Measurements from ENCODE around the gene ZNF609. TPM values are rescaled to one million over a fixed set of nuclear protein-coding genes. Genes with fewer than 3 reads are reported as not detected.

The ZNF609 gene
- total RNA-seq, 1 donor from 2014 or later, result 41.2 TPM

DNA sequence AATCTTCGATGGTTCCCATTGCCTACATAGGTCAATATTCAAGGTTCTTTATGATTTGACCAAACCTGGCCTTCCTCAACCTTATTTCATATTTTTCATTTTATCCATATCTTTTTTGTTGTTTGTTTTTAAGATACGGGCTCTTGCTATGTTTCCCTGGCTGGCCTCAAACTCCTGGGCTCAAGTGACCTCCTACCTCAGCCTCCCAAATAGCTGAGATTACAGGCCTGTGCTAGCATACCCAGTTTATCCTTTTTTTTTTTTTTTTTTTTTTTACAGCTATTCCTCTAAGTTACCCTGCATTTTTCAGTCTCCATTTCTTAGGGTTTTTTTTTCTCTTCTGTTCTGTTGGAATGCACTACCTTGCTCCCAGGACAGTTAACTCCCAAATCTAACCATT is 14.5 kb downstream of the ZNF609 start:
- Mint-ChIP-seq H3K4me1 (ENCODE audit: unreplicated experiment) (no peaks in the 10 kb centered on the region), H3K9me3 (ENCODE audit: unreplicated experiment) (no peaks in the 10 kb centered on the region), H3K36me3 (ENCODE audit: low read depth, unreplicated experiment) (peaks cover 4% of the 10 kb centered on the region), H3K4me3 (ENCODE audit: unreplicated experiment) (no peak overlapping the region), H3K27ac (ENCODE audit: unreplicated experiment) (peak overlapping the region; percentile 1), H3K27me3 (ENCODE audit: unreplicated experiment) (peaks cover 2% of the 10 kb centered on the region)
- no peak for DNase-seq (ENCODE audit: low spot score)
- TF ChIP-seq, protein P1, sequence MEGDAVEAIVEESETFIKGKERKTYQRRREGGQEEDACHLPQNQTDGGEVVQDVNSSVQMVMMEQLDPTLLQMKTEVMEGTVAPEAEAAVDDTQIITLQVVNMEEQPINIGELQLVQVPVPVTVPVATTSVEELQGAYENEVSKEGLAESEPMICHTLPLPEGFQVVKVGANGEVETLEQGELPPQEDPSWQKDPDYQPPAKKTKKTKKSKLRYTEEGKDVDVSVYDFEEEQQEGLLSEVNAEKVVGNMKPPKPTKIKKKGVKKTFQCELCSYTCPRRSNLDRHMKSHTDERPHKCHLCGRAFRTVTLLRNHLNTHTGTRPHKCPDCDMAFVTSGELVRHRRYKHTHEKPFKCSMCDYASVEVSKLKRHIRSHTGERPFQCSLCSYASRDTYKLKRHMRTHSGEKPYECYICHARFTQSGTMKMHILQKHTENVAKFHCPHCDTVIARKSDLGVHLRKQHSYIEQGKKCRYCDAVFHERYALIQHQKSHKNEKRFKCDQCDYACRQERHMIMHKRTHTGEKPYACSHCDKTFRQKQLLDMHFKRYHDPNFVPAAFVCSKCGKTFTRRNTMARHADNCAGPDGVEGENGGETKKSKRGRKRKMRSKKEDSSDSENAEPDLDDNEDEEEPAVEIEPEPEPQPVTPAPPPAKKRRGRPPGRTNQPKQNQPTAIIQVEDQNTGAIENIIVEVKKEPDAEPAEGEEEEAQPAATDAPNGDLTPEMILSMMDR (IDR thresholded peaks at IDR 0.05; ENCODE audit: unreplicated experiment), result no peak

DNA sequence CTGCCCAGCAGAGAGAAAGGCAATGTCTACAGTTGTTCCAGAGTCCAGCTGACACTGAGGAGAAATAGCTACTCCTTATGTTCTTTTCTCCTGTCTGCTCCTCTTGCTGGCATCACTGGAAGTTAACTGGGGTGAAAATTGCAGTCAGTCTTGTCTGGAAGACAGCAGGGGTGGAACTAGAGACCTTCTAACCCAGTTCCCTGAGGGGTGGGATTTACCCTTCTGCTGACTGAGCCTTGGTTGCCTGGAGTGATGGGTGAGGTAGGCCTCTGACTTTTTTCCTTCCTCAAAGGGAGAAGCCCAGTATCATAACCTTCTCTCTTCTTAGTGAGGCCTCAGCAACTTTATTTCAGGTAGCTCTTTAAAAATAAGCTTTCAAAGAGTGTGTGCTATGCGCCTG is 16.2 kb downstream of the ZNF609 start:
- Mint-ChIP-seq H3K36me3 (ENCODE audit: low read depth, unreplicated experiment) (peaks cover 4% of the 10 kb centered on the region), H3K27ac (ENCODE audit: unreplicated experiment) (no peak overlapping the region), H3K4me3 (ENCODE audit: unreplicated experiment) (no peak overlapping the region), H3K27me3 (ENCODE audit: unreplicated experiment) (peaks cover 2% of the 10 kb centered on the region), H3K9me3 (ENCODE audit: unreplicated experiment) (no peaks in the 10 kb centered on the region), H3K4me1 (ENCODE audit: unreplicated experiment) (no peaks in the 10 kb centered on the region)
- DNase-seq (ENCODE audit: low spot score), result no peak
- TF ChIP-seq, protein P1 (IDR thresholded peaks at IDR 0.05; ENCODE audit: unreplicated experiment), result no peak

DNA sequence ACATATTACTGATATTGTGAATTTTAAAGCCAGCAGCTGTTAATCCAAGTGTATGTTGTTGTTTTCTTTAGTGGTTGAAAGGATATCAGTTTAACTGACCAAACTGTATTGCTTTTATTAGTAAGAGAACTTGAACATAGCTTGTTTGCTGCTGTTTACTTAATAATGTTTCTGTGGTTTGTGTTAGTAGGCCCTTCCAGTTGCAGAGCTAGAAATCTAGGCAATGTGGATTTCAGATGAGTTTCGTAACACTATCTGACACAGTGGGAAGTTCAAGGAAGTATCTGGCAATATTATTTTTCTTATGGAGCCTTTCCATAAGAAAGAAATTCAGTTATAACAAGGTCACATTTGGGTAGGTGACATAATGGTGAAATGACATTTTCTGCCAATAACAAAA is 18.5 kb downstream of the ZNF609 start:
- H3K4me3 Mint-ChIP-seq (ENCODE audit: unreplicated experiment), result no peak overlapping the region
- H3K9me3 Mint-ChIP-seq (ENCODE audit: unreplicated experiment), result no peaks in the 10 kb centered on the region
- H3K27me3 Mint-ChIP-seq (ENCODE audit: unreplicated experiment), result peaks cover 2% of the 10 kb centered on the region
- DNase-seq (ENCODE audit: low spot score), result no peak
- peaks cover 7% of the 10 kb centered on the region for H3K36me3 Mint-ChIP-seq (ENCODE audit: low read depth, unreplicated experiment)
- no peak overlapping the region for H3K27ac Mint-ChIP-seq (ENCODE audit: unreplicated experiment)
- TF ChIP-seq, protein P1 (IDR thresholded peaks at IDR 0.05; ENCODE audit: unreplicated experiment), result no peak
- H3K4me1 Mint-ChIP-seq (ENCODE audit: unreplicated experiment), result no peaks in the 10 kb centered on the region

DNA sequence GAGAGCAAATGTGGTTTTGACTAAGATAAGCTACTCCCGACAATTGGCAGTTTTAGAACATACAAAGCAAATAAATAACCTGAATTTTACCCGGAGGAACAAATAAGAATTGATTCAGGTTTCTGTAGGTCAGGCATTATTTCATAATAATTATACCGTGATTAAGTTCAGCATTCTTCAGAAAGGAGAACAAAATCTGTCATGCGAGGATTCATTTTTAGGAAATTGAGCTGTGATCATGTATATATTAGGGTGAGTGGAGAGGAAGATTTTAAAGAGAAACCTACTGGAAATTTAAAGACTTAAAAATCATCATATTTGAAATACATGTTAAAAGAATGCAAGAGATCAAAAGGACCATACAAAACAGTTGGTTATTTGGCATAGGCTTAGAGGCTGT is 20.5 kb downstream of the ZNF609 start:
- H3K27ac Mint-ChIP-seq (ENCODE audit: unreplicated experiment), result no peak overlapping the region
- H3K4me1 Mint-ChIP-seq (ENCODE audit: unreplicated experiment), result no peaks in the 10 kb centered on the region
- H3K36me3 Mint-ChIP-seq (ENCODE audit: low read depth, unreplicated experiment), result peaks cover 10% of the 10 kb centered on the region
- DNase-seq (ENCODE audit: low spot score), result no peak
- no peaks in the 10 kb centered on the region for H3K27me3 Mint-ChIP-seq (ENCODE audit: unreplicated experiment)
- TF ChIP-seq, protein P1 (IDR thresholded peaks at IDR 0.05; ENCODE audit: unreplicated experiment), result no peak
- no peaks in the 10 kb centered on the region for H3K9me3 Mint-ChIP-seq (ENCODE audit: unreplicated experiment)
- H3K4me3 Mint-ChIP-seq (ENCODE audit: unreplicated experiment), result no peak overlapping the region

DNA sequence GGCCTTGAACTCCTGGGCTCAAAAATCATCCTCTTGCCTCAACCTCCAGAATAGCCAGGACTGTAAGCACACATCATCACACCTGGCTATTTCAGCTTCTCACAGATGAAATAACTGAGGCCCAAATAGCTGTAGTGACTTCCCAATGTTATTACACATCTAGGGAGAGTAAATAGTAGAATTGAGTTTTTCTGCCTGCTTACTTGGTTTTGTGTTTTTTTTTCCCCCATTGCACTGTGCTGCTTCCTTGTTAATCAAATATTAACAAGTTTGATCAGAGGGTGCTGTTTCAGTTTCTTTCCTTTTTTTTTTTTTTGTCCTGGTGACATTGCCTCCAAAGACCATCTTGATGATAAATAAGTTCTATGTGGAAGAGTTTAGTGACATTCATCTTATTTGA is 23.4 kb downstream of the ZNF609 start:
- Mint-ChIP-seq H3K36me3 (ENCODE audit: low read depth, unreplicated experiment) (peaks cover 6% of the 10 kb centered on the region), H3K27me3 (ENCODE audit: unreplicated experiment) (no peaks in the 10 kb centered on the region), H3K4me3 (ENCODE audit: unreplicated experiment) (no peak overlapping the region), H3K27ac (ENCODE audit: unreplicated experiment) (no peak overlapping the region), H3K9me3 (ENCODE audit: unreplicated experiment) (no peaks in the 10 kb centered on the region), H3K4me1 (ENCODE audit: unreplicated experiment) (no peaks in the 10 kb centered on the region)
- DNase-seq (ENCODE audit: low spot score), result no peak
- TF ChIP-seq, protein P1 (IDR thresholded peaks at IDR 0.05; ENCODE audit: unreplicated experiment), result no peak

All from endothelial cell (in vitro differentiated cells).